ENCODE results near the gene RAB40C.
A peak's percentile ranks its signal among the peaks of the same experiment; 100 is the strongest.

Gene RAB40C

DNA sequence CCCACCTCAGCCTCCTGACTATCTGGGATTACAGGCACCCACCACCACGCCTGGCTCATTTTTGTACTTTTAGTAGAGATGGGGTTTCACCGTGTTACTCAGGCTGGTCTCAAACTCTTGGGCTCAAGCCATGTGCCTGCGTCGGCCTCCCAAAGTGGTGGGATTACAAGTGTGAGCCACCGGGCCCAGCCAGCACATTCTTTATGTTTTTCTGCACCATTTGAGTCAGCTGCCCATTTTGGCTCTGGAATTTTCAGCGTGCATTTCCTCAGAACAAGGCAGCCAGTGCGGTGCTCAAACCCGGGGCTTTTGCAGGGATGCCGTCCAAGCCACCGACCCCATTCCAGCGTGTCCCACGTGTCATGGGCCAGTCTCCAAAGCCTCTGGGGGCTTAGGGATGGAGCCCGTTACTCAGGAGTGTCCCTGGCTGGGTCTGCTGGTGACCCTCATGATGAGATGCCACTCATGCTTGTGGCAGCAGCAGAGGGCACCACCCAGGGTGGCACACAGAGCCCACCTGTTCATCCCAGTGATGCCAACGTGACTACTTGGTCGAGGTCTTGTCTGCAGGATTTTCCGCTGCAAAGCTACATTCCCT lies 3.7 kb upstream of the RAB40C start:
- TF ChIP-seq, protein P1, sequence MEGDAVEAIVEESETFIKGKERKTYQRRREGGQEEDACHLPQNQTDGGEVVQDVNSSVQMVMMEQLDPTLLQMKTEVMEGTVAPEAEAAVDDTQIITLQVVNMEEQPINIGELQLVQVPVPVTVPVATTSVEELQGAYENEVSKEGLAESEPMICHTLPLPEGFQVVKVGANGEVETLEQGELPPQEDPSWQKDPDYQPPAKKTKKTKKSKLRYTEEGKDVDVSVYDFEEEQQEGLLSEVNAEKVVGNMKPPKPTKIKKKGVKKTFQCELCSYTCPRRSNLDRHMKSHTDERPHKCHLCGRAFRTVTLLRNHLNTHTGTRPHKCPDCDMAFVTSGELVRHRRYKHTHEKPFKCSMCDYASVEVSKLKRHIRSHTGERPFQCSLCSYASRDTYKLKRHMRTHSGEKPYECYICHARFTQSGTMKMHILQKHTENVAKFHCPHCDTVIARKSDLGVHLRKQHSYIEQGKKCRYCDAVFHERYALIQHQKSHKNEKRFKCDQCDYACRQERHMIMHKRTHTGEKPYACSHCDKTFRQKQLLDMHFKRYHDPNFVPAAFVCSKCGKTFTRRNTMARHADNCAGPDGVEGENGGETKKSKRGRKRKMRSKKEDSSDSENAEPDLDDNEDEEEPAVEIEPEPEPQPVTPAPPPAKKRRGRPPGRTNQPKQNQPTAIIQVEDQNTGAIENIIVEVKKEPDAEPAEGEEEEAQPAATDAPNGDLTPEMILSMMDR (IDR thresholded peaks at IDR 0.05; ENCODE audit: control insufficient read depth, insufficient read depth, low read depth, low read length, missing control alignments) = no peak
- no peak for DNase-seq (ENCODE audit: low read depth)
- H3K4me3 ChIP-seq (ENCODE audit: control insufficient read depth, low read depth, low read length) = no peak overlapping the region

DNA sequence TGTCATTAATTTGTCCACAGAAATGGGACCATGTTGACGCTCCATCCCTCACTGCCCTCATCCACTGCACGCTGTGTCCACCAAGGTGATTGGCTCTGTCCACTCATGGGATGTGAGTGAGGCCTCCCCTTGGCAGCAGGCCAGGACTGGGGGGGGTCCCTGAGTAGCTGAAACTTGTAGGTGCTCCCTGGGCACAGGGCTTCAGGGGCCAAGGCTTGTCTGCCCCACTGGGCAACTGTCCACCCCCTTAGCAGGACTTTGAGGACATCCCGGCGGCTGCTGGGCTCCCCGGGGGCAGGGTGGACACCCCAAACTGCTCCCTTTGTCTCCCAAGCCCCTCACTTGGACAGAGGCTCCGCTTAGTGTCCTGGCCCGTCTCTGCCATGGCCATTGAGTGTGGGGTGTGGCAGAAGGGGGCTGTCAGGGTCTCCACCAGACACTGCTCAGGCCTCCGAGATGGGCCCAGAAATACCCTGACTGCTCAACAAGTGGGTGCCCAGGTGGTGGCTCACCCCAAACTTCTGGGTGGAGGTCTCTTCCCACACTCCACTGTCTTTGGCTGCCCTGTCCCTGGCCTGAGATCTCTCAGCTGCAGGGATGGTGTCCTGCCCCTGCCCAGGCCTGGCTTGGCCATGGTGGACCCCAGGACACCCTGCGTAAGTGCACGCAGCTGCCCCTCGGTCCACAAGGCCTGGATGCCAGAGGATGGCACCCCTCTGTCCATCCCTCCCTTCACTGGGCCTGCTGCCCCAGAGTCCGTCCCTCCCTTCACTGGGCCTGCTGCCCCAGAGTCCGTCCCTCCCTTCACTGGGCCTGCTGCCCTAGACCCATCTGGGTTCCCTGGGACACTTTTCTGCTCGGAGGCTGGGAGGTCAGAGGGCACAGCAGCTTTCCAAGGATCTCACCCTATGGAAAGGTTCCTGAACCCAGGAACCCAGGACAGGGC lies 2.9 kb upstream of the RAB40C start:
- H3K4me3 ChIP-seq (ENCODE audit: control insufficient read depth, low read depth, low read length) = no peak overlapping the region
- DNase-seq (ENCODE audit: low read depth) = no peak
- TF ChIP-seq, protein P1 (IDR thresholded peaks at IDR 0.05; ENCODE audit: control insufficient read depth, insufficient read depth, low read depth, low read length, missing control alignments) = no peak

DNA sequence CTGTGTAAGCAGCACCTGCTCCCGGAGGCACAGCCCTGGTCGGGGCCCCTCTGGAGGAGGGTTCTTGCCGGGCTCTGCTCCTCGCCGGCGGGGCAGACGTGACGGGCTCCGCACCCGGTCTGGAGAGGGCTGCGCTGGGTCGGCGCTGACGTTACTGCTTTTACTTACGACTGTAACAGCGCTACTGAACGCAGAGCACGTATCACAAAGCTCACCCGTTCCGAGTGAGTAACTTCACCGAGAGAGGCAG lies 1.3 kb upstream of the RAB40C start:
- peak overlapping the region; percentile 83 for H3K4me3 ChIP-seq (ENCODE audit: control insufficient read depth, low read depth, low read length)
- TF ChIP-seq, protein P1 (IDR thresholded peaks at IDR 0.05; ENCODE audit: control insufficient read depth, insufficient read depth, low read depth, low read length, missing control alignments) = no peak
- no peak for DNase-seq (ENCODE audit: low read depth)

DNA sequence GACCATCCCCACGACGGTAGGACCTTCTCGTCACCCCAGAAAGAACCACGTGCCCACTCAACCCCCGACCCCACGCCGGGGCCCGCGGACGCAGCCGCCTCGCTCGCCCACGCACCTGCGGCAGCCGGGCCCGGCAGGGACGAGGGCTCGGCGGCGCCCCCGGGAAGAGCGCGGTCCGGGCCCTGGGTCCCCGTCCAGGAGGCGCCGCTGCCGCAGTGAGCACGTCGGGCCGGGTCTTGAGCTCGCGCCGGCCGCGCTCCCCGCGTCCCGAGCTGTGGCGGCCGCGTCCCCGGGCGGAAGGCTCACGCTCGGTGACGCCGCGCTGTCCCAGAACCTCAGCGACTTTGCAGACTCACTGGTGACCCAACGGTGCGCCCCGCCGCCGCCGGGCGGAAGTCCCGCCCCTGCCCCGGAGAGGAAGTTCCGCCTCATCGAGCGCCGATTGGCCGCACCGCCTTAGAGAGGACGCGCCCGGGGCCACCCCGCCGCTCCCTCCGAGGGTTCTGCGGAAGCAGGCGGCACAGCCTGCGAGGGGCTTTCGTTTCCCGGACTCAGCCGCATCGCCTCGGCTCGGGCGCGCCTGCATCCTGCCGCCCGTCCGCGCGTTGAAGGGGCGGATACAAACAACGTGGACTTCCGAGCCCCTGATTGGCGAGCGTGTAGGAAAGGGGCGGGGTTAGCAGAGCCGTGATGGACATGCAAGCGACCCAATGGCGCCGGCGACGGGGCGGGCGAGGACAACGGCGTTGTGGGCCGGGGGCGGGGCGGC lies 793 bp upstream of the RAB40C start:
- peak overlapping the region; percentile 83 for H3K4me3 ChIP-seq (ENCODE audit: control insufficient read depth, low read depth, low read length)
- TF ChIP-seq, protein P1 (IDR thresholded peaks at IDR 0.05; ENCODE audit: control insufficient read depth, insufficient read depth, low read depth, low read length, missing control alignments) = no peak
- DNase-seq (ENCODE audit: low read depth) = peak; percentile 79

DNA sequence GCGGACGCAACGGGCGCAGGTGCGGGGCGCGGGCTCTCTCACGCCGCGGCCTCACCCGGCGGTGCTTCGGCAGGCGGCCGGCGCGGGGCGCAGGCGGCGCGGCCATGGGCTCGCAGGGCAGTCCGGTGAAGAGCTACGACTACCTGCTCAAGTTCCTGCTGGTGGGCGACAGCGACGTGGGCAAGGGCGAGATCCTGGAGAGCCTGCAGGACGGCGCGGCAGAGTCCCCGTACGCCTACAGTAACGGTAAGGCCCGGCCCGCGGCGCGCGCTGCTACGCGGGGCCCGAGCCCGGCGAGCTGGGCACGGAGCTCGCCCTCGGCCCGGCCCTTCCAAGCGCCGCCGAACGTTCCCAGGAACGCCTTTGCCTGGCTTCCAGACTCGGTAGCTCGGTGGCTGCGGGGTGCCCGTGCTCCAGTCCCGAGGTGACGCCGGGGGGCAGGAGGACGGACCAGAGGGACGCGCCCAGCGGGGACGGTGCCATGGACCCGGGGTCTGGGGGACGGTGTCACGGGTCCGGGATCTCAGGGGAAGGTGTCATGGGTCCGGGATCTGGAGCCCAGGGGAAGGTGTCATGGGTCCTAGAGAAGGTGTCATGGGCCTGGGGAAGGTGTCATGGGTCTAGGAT lies 435 bp downstream of the RAB40C start:
- TF ChIP-seq, protein P1 (IDR thresholded peaks at IDR 0.05; ENCODE audit: control insufficient read depth, insufficient read depth, low read depth, low read length, missing control alignments) = no peak
- H3K4me3 ChIP-seq (ENCODE audit: control insufficient read depth, low read depth, low read length) = peak overlapping the region; percentile 59
- DNase-seq (ENCODE audit: low read depth) = no peak

DNA sequence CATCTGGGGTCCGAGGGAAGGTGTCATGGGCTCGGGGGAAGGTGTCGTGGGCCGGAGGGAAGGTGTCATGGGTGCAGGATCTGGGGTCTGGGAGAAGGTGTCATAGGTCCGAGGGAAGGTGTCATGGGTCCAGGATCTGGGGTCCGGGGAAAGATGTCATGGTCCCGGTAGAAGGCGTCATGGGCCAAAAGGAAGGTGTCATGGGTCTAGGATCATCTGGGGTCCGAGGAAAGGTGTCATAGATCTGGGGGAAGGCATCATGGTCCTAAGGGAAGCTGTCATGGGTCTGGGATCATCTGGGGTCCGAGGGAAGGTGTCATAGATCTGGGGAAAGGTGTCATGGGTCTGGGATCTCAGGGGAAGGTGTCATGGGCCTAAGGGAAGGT lies 942 bp downstream of the RAB40C start:
- H3K4me3 ChIP-seq (ENCODE audit: control insufficient read depth, low read depth, low read length) = peak overlapping the region; percentile 59
- TF ChIP-seq, protein P1 (IDR thresholded peaks at IDR 0.05; ENCODE audit: control insufficient read depth, insufficient read depth, low read depth, low read length, missing control alignments) = no peak
- no peak for DNase-seq (ENCODE audit: low read depth)
